Measurements from ENCODE around the gene EEF1E1.

GRCh38 chr6:8114956-8115355 lies 12.6 kb upstream of the EEF1E1 start:
- TF ChIP-seq CTCF (IDR thresholded peaks at IDR 0.05) (no peak), POLR2A (IDR thresholded peaks at IDR 0.05) (no peak)

All from tibial nerve (tissue), 3 donors.